ENCODE data around the gene LGI2.

DNA sequence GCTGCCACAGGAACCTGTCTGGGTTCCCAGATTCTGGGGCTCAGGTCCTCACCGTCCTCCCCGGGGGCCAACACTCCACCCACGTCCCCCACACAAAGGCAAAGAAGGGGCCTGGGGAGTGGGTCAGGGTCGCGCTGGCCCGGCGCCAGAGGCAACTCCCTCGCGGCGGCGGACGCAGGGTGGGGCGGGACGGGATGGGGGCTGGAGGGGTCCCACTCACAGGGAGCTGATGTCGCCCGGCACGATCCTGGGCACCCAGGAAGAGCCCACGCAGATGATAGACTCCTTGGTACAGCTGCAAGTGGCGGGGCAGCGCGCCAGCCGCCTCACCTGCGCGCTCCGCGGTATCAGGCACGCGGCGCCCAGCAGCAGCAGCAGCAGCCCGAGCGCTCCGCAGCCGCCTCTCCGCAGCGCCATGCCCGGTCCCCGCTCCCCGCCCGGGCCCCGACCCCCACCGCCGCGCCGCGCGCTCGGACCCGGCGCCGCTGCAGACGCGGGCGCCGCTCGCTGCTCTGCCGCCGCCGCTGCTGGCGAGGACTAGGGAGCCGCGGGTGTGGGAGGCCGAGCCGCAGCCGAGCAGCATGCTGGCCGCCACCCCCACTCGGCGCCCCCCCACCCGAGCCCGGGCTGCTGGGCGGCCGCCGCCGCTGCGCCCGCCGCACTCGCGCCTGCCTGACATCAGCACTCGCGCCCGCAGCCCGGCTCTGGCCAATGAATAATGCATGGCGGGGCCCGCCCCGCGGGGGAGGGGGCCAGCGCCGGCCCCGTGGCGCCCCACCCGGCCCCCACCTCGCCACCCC is at the start of gene LGI2:
- TF ChIP-seq, protein P1, sequence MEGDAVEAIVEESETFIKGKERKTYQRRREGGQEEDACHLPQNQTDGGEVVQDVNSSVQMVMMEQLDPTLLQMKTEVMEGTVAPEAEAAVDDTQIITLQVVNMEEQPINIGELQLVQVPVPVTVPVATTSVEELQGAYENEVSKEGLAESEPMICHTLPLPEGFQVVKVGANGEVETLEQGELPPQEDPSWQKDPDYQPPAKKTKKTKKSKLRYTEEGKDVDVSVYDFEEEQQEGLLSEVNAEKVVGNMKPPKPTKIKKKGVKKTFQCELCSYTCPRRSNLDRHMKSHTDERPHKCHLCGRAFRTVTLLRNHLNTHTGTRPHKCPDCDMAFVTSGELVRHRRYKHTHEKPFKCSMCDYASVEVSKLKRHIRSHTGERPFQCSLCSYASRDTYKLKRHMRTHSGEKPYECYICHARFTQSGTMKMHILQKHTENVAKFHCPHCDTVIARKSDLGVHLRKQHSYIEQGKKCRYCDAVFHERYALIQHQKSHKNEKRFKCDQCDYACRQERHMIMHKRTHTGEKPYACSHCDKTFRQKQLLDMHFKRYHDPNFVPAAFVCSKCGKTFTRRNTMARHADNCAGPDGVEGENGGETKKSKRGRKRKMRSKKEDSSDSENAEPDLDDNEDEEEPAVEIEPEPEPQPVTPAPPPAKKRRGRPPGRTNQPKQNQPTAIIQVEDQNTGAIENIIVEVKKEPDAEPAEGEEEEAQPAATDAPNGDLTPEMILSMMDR (IDR thresholded peaks at IDR 0.05; ENCODE audit: insufficient read depth, low read length, poor library complexity, severe bottlenecking): no peak
- no peak for TF ChIP-seq EZH2phosphoT487 (conservative IDR thresholded peaks at IDR 0.05; ENCODE audit: low read length)

Measured in SU-DHL-6 (cell line).